Lung (tissue), 12 donors: ENCODE results near the gene PRPF40A. TPM values are rescaled to one million over a fixed set of nuclear protein-coding genes. Genes with fewer than 3 reads are reported as not detected.
A peak's percentile ranks its signal among the peaks of the same experiment; 100 is the strongest.

ENCODE experiments used
- ATAC-seq: fragments of 200-7000 bp; cut with Tn5 transposase; one replicate; pipeline ENCODE4 v1.9.1; 2020; ENCODE audit warnings: moderate number of reproducible peaks; ENCODE audit not compliant: insufficient read depth, low FRiP score
- DNase-seq, 3 donors: peaks; one replicate each; pipeline ENCODE4 v3.0.0-alpha.2; 2013 to 2017
- H3K27ac ChIP-seq, 2 donors: one replicate each; pipeline ENCODE4 v1.5.1; 2013; ENCODE audit warnings: mild to moderate bottlenecking in 2 of 2, moderate library complexity in 2 of 2, control low read depth in 1 of 2, inconsistent platforms in 1 of 2, low read depth in 1 of 2, low read length in 1 of 2
- H3K27me3 ChIP-seq, 3 donors: one replicate each; pipeline ENCODE4 v1.5.1; 2013; ENCODE audit warnings: low read length in 2 of 3; ENCODE audit not compliant: control insufficient read depth in 3 of 3, insufficient read depth in 3 of 3
- H3K36me3 ChIP-seq, 4 donors: one replicate each; pipeline ENCODE4 v1.5.1; 2013; ENCODE audit warnings: low read length in 4 of 4, mild to moderate bottlenecking in 1 of 4, moderate library complexity in 1 of 4; ENCODE audit not compliant: control insufficient read depth in 4 of 4, insufficient read depth in 4 of 4
- H3K4me1 ChIP-seq, 5 donors: one replicate each; pipeline ENCODE4 v1.5.1; 2013; ENCODE audit warnings: low read length in 5 of 5, mild to moderate bottlenecking in 2 of 5, moderate library complexity in 1 of 5; ENCODE audit not compliant: control insufficient read depth in 5 of 5, insufficient read depth in 5 of 5
- H3K4me3 ChIP-seq: one replicate; pipeline ENCODE4 v1.5.1; 2013; ENCODE audit warnings: mild to moderate bottlenecking, control low read depth, moderate library complexity
- H3K9ac ChIP-seq, 2 donors: one replicate each; pipeline ENCODE4 v1.5.1; 2013; ENCODE audit warnings: low read length in 2 of 2, control low read depth in 1 of 2; ENCODE audit not compliant: insufficient read depth in 1 of 2
- H3K9me3 ChIP-seq, 4 donors: one replicate each; pipeline ENCODE4 v1.5.1; 2013; ENCODE audit warnings: low read length in 3 of 4, mild to moderate bottlenecking in 1 of 4, moderate library complexity in 1 of 4; ENCODE audit not compliant: control insufficient read depth in 4 of 4, insufficient read depth in 3 of 4
- WGBS, 2 donors: extraction: QIAGEN DNeasy Blood & Tissue Kit; methylation state at CpG; one replicate each; pipeline ENCODE4 v1.1.7; 2013; 5-methylcytosine and 5-hydroxymethylcytosine counted together
- polyA plus RNA-seq, 2 donors: library from polyadenylated mRNA; stranded (reverse); fragments of 200-250 nt; gene quantifications; one replicate each; pipeline ENCODE4 v1.2.1, GENCODE V29; 2013
- total RNA-seq, 2 donors: library from RNA; depleted of rRNA in 1 of 2; stranded (reverse); fragments of >200 nt in 1 of 2; gene quantifications; one replicate each; pipeline ENCODE4 v1.2.1, GENCODE V29; 2014 to 2021
- TF ChIP-seq, protein P1 (sequence below): IDR thresholded peaks from 2 replicates; pipeline ENCODE4 v1.5.1; 2012; ENCODE audit warnings: mild to moderate bottlenecking; ENCODE audit errors: control extremely low read depth, extremely low read depth
- donor health status: control.
- donor health status: control.
- donor health status: Bipolar disorder and iron deficiency.
- donor health status: healthy.
- donor health status: DM: yes; HTN: yes; CAD: no.

PRPF40A gene
- total and polyA plus RNA-seq, 4 donors: 20.1 to 131 (median 58.6) TPM

- Histone ChIP-seq H3K9me3 (no peaks in the 10 kb centered on the region), H3K4me3 (no peak overlapping the region), H3K36me3 (peaks cover 0 to 18% (median 10%) of the 10 kb centered on the region in 4 donors), H3K4me1 (peaks cover 0 to 22% (median 7%) of the 10 kb centered on the region in 5 donors), H3K27me3 (no peaks in the 10 kb centered on the region), H3K27ac (peak overlapping the region; percentile 37 to 49), H3K9ac (no peak overlapping the region)
- ATAC-seq: peak; percentile 79
- TF ChIP-seq, protein P1, sequence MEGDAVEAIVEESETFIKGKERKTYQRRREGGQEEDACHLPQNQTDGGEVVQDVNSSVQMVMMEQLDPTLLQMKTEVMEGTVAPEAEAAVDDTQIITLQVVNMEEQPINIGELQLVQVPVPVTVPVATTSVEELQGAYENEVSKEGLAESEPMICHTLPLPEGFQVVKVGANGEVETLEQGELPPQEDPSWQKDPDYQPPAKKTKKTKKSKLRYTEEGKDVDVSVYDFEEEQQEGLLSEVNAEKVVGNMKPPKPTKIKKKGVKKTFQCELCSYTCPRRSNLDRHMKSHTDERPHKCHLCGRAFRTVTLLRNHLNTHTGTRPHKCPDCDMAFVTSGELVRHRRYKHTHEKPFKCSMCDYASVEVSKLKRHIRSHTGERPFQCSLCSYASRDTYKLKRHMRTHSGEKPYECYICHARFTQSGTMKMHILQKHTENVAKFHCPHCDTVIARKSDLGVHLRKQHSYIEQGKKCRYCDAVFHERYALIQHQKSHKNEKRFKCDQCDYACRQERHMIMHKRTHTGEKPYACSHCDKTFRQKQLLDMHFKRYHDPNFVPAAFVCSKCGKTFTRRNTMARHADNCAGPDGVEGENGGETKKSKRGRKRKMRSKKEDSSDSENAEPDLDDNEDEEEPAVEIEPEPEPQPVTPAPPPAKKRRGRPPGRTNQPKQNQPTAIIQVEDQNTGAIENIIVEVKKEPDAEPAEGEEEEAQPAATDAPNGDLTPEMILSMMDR: no peak
- 51 to 59% methylated on average over 5 of the region's 5 CpGs for WGBS, 2 donors
- DNase-seq: peak in 2 of 3 donors; percentile 49 to 70
Observed at GRCh38 chr2:152611458-152612231, 105.6 kb downstream of the PRPF40A start.

DNA sequence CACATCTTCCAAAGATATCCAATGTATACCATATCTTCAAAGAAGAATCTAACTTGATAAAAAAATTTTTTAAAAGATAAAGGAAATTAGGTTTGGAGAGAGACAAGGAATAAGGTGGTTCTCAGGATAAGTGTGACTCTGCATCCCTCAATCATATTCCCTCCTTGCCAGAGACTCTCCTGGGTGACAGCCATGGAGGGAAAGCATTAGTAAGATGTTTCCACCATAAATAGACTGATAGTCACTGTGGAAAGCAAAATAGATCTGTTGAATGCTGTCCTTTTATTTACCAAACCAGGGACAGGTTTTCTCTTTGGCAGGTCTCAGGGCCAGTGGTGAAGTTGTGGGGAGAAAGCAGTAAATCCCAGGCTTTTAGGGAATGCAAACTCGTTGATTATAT, 107.6 kb downstream of the PRPF40A start:
- Histone ChIP-seq H3K27ac (no peak overlapping the region), H3K4me3 (no peak overlapping the region), H3K27me3 (no peaks in the 10 kb centered on the region), H3K36me3 (peaks cover 0 to 13% (median 7%) of the 10 kb centered on the region in 4 donors), H3K4me1 (peaks cover 0 to 10% (median 7%) of the 10 kb centered on the region in 5 donors), H3K9ac (no peak overlapping the region), H3K9me3 (no peaks in the 10 kb centered on the region)
- ATAC-seq (no peak), DNase-seq (no peak)
- WGBS, 2 donors: 38 to 71% methylated on average over 1 of the region's 1 CpG
- TF ChIP-seq, protein P1: no peak

DNA sequence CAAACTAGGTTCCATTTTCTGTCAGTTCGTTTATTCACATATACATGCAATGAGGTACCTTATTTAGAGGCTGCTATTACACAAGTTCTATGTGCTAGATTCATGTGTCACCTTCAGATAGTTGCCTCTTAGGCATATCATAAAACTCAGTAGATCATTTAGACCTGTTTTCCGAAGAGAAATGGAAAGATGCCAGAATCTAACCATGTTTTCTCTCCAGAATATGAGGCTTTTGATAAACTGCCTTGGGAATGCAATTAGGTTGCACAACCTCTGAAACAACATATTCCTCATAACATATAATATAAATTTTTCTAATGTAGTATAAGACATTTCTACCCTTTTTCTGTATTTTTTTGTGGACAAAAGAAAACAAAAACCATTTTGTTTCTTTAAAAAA, 108.1 kb downstream of the PRPF40A start:
- H3K4me1 ChIP-seq: peaks cover 0 to 10% (median 7%) of the 10 kb centered on the region in 5 donors
- H3K27me3 ChIP-seq: no peaks in the 10 kb centered on the region
- H3K36me3 ChIP-seq: peaks cover 0 to 11% (median 6%) of the 10 kb centered on the region in 4 donors
- TF ChIP-seq, protein P1: no peak
- H3K27ac ChIP-seq: no peak overlapping the region
- no peaks in the 10 kb centered on the region for H3K9me3 ChIP-seq
- H3K4me3 ChIP-seq: no peak overlapping the region
- WGBS, 2 donors: 79 to 85% methylated on average over 2 of the region's 2 CpGs
- no peak overlapping the region for H3K9ac ChIP-seq
- ATAC-seq (no peak), DNase-seq (peak in 1 of 3 donors; percentile 72)
